OCI-LY3 (cell line): ENCODE measurements around the gene NEO1.

Source experiments
- EZH2phosphoT487 ChIP-seq: fragments of 200-600 bp; shearing (Covaris generic); IDR thresholded peaks from 2 replicates; pipeline ENCODE4 v1.6.1; 2018; ENCODE audit warnings: antibody characterized with exemption, mixed run types, low read depth
- TF ChIP-seq, protein P1 (sequence below): fragments of 200-600, 300-600 bp; sonication (generic); IDR thresholded peaks from 2 replicates; pipeline ENCODE4 v1.5.1; 2014; ENCODE audit warnings: antibody characterized with exemption, low read length, low read depth

- TF ChIP-seq, protein P1, sequence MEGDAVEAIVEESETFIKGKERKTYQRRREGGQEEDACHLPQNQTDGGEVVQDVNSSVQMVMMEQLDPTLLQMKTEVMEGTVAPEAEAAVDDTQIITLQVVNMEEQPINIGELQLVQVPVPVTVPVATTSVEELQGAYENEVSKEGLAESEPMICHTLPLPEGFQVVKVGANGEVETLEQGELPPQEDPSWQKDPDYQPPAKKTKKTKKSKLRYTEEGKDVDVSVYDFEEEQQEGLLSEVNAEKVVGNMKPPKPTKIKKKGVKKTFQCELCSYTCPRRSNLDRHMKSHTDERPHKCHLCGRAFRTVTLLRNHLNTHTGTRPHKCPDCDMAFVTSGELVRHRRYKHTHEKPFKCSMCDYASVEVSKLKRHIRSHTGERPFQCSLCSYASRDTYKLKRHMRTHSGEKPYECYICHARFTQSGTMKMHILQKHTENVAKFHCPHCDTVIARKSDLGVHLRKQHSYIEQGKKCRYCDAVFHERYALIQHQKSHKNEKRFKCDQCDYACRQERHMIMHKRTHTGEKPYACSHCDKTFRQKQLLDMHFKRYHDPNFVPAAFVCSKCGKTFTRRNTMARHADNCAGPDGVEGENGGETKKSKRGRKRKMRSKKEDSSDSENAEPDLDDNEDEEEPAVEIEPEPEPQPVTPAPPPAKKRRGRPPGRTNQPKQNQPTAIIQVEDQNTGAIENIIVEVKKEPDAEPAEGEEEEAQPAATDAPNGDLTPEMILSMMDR = no peak
- no peak for TF ChIP-seq EZH2phosphoT487
Observed at GRCh38 chr15:73034221-73034620, 18.0 kb upstream of the NEO1 start.
